HCT116 (cell line): ENCODE measurements around the gene LMO7.

ENCODE experiments used
- CBX3 ChIP-seq: IDR thresholded peaks from 2 replicates; pipeline ENCODE4 v1.6.1; 2012; ENCODE audit warnings: low read depth
- CEBPB ChIP-seq: IDR thresholded peaks from 2 replicates; pipeline ENCODE4 v1.6.1; 2012; ENCODE audit warnings: low read depth
- CTCF ChIP-seq, 3 experiments: fragments of 200-600 bp in 1 of 3; sonication (generic) in 1 of 3; IDR thresholded peaks in 2 of 3; conservative IDR thresholded peaks in 1 of 3; 2 replicates each; pipeline ENCODE4 v1.5.1; 2012 to 2017; ENCODE audit warnings: low read depth in 2 of 3, low read length in 2 of 3, antibody characterized with exemption in 1 of 3, borderline replicate concordance in 1 of 3, control low read depth in 1 of 3, mild to moderate bottlenecking in 1 of 3, mixed read lengths in 1 of 3, mixed run types in 1 of 3, moderate library complexity in 1 of 3; ENCODE audit not compliant: insufficient read depth in 1 of 3
- EGR1 ChIP-seq: IDR thresholded peaks from 2 replicates; pipeline ENCODE4 v1.6.1; 2012; ENCODE audit warnings: low read depth
- ELF1 ChIP-seq: IDR thresholded peaks from 2 replicates; pipeline ENCODE4 v1.6.1; 2012; ENCODE audit warnings: low read depth, borderline replicate concordance
- EZH2 ChIP-seq: fragments of 200-600 bp; sonication (generic); IDR thresholded peaks from 2 replicates; pipeline ENCODE4 v1.6.1; 2017; ENCODE audit warnings: antibody characterized with exemption, mixed run types
- POLR2A ChIP-seq: IDR thresholded peaks from 2 replicates; pipeline ENCODE4 v1.7.0; 2011; ENCODE audit warnings: borderline replicate concordance; ENCODE audit not compliant: insufficient read depth, insufficient read length; ENCODE audit errors: extremely low read depth
- POLR2AphosphoS5 ChIP-seq: IDR thresholded peaks from 2 replicates; pipeline ENCODE4 v1.6.1; 2011; ENCODE audit warnings: mild to moderate bottlenecking, low read depth, low read length, moderate library complexity
- RAD21 ChIP-seq: IDR thresholded peaks from 2 replicates; pipeline ENCODE4 v1.6.1; 2012; ENCODE audit warnings: low read depth, mild to moderate bottlenecking
- REST ChIP-seq: IDR thresholded peaks from 2 replicates; pipeline ENCODE4 v1.6.1; 2012; ENCODE audit warnings: low read depth
- SRF ChIP-seq: IDR thresholded peaks from 2 replicates; pipeline ENCODE4 v1.6.1; 2012; ENCODE audit warnings: low read depth
- ZNF274 ChIP-seq: fragments of 200-500 bp; sonication (Bioruptor generic); IDR thresholded peaks from 2 replicates; pipeline ENCODE4 v1.6.1; 2014; ENCODE audit warnings: mild to moderate bottlenecking, low read depth, low read length, inconsistent platforms

GRCh38 chr13:75675421-75675820 lies 39.3 kb downstream of the LMO7 start:
- TF ChIP-seq ELF1 (no peak), CTCF (IDR thresholded peaks at IDR 0.05 in 2 of 3, conservative IDR thresholded peaks at IDR 0.05 in 1 of 3; ENCODE audit: borderline replicate concordance in 1 of 3, insufficient read depth in 1 of 3, low read depth in 2 of 3, low read length in 2 of 3) (no peak), EZH2 (no peak), POLR2A (no peak), EGR1 (no peak), SRF (no peak), ZNF274 (no peak), REST (no peak), POLR2AphosphoS5 (no peak), CBX3 (no peak), CEBPB (no peak), RAD21 (no peak)
